Cardiac septum (tissue), 1 donor: ENCODE data around the gene ASAH2. TPM values are rescaled to one million over a fixed set of nuclear protein-coding genes. Genes with fewer than 3 reads are reported as not detected.

Experiments
- DNase-seq: peaks from one replicate; pipeline ENCODE4 v3.0.0-alpha.2; 2020; ENCODE audit warnings: low spot score
- intact Hi-C: fragments of 100-400 bp; cut with DNase I; formaldehyde crosslinking; loops from one replicate; pipeline ENCODE4 v1.14.0; 2022
- total RNA-seq: library from RNA; stranded (reverse); fragmentation: NEBNext Ultra II Directional; extraction: Animal tissue kit (Norgen Biotek cat#: 25700); gene quantifications from one replicate; pipeline ENCODE4 v1.2.1, GENCODE V29; 2021
- donor health status: DM: no; HTN: no; CAD: no.

The ASAH2 gene
- total RNA-seq, 1 donor from 2014 or later, result 1.9 TPM

GRCh38 chr10:50216894-50217293, 34.4 kb downstream of the ASAH2 start:
- intact Hi-C loops, result no loop called here
- no peak for DNase-seq

DNA sequence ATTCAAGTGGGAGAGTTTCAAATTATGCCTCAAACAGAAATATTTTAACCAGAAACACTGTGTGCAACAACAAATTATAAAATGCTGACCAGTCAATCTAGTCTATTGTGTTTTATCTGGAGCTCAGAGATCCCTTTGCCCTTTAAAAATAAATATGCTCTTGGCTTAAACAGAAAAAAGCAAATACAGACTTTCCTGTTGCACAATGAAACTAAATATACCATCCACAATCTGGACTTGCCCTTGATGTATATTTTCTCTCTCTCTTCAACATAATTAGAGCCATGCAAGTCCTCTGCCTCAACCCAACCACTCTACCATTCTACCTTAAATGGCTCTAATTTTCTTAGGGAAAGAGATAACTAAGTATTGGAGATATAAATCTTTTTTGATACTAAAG, 34.9 kb downstream of the ASAH2 start:
- no peak for DNase-seq
- intact Hi-C loops, result no loop called here

DNA sequence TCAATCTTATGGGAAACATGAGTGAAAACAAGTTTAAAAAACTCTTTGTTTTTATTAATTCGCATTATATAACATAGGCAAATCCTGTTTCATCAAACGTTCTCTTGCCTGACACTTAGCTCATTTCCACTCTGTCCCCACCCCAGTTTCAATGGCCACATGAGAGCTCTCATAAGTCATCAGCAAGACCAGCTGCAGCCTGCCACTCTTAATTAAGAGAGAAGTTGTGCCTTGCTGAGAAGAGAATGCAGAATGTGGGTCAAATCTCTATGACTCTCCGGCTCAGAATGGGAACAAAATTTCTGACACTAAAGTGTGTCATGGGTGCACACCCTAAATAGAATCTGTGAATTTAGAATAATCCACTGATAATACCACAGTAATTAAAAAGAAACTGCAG, 39.6 kb downstream of the ASAH2 start:
- no peak for DNase-seq
- intact Hi-C loops, result no loop called here

GRCh38 chr10:50210876-50211275, 40.4 kb downstream of the ASAH2 start:
- DNase-seq, result no peak
- intact Hi-C loops, result no loop called here

Other genes with a start within 250 kb of the ASAH2 start
- 28.4 TPM for gene WASHC2A, start 183.6 kb downstream of the ASAH2 start, total RNA-seq